Endothelial cell of umbilical vein (primary cell): ENCODE results near the gene LHPP.

Experiments used
- EZH2 ChIP-seq: IDR thresholded peaks from 2 replicates; pipeline ENCODE4 v1.6.1; 2012; ENCODE audit warnings: borderline replicate concordance, low read depth, mild to moderate bottlenecking, moderate library complexity, low read length, inconsistent platforms; ENCODE audit not compliant: severe bottlenecking
- FOS ChIP-seq: IDR thresholded peaks from 2 replicates; pipeline ENCODE4 v1.6.1; 2011; ENCODE audit warnings: mild to moderate bottlenecking, low read length, moderate library complexity, borderline replicate concordance; ENCODE audit not compliant: insufficient read depth
- JUN ChIP-seq: IDR thresholded peaks from 2 replicates; pipeline ENCODE4 v1.6.1; 2011; ENCODE audit warnings: borderline replicate concordance, low read depth; ENCODE audit not compliant: insufficient read length, insufficient read depth
- POLR2A ChIP-seq: IDR thresholded peaks from 2 replicates; pipeline ENCODE4 v1.6.1; 2012; ENCODE audit warnings: low read depth, mild to moderate bottlenecking, control low read depth, low read length
- TF ChIP-seq, protein P1 (sequence below), 2 donors: IDR thresholded peaks; 1 replicate in 1 of 2; 2 replicates in 1 of 2; pipeline ENCODE4 v1.5.1; 2011; ENCODE audit warnings: low read length in 2 of 2, mild to moderate bottlenecking in 2 of 2, moderate library complexity in 2 of 2, control low read depth in 1 of 2, inconsistent platforms in 1 of 2, low read depth in 1 of 2; ENCODE audit not compliant: insufficient read depth in 1 of 2; ENCODE audit errors: extremely low read depth in 1 of 2

DNA sequence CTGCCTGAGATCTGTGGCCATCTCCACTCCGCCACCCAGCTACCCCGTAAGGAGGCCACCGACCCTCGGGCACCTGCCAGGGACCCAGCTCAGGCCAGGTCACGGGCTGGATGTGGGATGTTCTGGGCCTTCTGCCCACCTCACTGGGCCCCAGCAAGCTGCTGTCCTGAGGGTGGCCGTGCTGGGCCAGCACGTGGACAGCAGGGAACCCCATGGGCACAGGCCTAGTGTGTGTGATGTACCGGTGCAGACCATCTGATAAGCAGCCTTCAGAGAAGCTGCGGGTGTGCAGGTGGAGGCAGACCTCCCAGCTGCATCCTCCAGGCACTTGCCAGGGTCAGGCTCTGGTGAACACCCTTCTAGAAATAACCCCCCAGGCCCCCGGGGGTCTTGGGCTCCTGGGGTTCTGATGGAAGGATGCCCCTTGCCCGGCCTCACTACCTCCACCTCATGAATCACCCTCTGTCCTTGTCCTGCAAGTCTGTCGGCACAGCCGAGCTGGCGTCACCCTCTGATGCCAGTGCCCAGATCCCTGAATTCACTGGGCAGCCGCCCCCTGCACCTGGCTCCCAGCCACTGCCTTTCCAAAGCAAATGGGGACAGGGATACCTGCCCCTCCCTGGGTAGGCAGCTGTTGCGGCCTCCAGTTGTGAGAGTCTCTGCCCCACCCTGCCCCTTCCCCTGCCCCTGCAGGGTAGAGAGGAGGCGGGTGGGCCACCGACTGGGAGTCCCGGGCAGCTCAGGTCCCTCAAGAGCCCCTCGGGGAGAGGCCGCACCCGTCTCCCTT is 142.8 kb downstream of the LHPP start:
- TF ChIP-seq, protein P1, sequence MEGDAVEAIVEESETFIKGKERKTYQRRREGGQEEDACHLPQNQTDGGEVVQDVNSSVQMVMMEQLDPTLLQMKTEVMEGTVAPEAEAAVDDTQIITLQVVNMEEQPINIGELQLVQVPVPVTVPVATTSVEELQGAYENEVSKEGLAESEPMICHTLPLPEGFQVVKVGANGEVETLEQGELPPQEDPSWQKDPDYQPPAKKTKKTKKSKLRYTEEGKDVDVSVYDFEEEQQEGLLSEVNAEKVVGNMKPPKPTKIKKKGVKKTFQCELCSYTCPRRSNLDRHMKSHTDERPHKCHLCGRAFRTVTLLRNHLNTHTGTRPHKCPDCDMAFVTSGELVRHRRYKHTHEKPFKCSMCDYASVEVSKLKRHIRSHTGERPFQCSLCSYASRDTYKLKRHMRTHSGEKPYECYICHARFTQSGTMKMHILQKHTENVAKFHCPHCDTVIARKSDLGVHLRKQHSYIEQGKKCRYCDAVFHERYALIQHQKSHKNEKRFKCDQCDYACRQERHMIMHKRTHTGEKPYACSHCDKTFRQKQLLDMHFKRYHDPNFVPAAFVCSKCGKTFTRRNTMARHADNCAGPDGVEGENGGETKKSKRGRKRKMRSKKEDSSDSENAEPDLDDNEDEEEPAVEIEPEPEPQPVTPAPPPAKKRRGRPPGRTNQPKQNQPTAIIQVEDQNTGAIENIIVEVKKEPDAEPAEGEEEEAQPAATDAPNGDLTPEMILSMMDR (IDR thresholded peaks at IDR 0.05; ENCODE audit: extremely low read depth in 1 of 2, insufficient read depth in 1 of 2, low read depth in 1 of 2, low read length in 2 of 2) = no peak
- no peak for TF ChIP-seq POLR2A
- no peak for TF ChIP-seq EZH2
- no peak for TF ChIP-seq JUN
- TF ChIP-seq FOS = no peak
